SJSA1 (cell line): ENCODE results near the gene EPB41. TPM values are rescaled to one million over a fixed set of nuclear protein-coding genes. Genes with fewer than 3 reads are reported as not detected.
"Not testable (repeated sequence)": the region's sequence is repeated elsewhere in the genome, so short reads cannot be mapped to it uniquely, and the experiment has no call there.

Source experiments
- DNase-seq, 2 experiments: peaks; one replicate each; pipeline ENCODE4 v3.0.0-alpha.2; 2015 to 2020; ENCODE audit warnings: low spot score in 2 of 2, low read depth in 1 of 2
- H3K27ac ChIP-seq: fragments of 250-450 bp; sonication (Bioruptor Pico); 2 replicates; pipeline ENCODE4 v1.5.1; 2020; ENCODE audit warnings: mild to moderate bottlenecking, moderate library complexity
- H3K27me3 ChIP-seq: fragments of 250-450 bp; sonication (Bioruptor Pico); replicated peaks from 2 replicates; pipeline ENCODE4 v1.5.1; 2020; ENCODE audit warnings: mild to moderate bottlenecking, moderate library complexity
- H3K36me3 ChIP-seq: fragments of 250-450 bp; sonication (Bioruptor Pico); 2 replicates; pipeline ENCODE4 v1.5.1; 2020; ENCODE audit warnings: mild to moderate bottlenecking
- H3K4me1 ChIP-seq: fragments of 250-450 bp; sonication (Bioruptor Pico); replicated peaks from 2 replicates; pipeline ENCODE4 v1.6.1; 2021; ENCODE audit warnings: mild to moderate bottlenecking
- H3K4me3 ChIP-seq: fragments of 250-450 bp; sonication (Bioruptor Pico); 2 replicates; pipeline ENCODE4 v1.5.1; 2020; ENCODE audit warnings: mild to moderate bottlenecking
- H3K9me3 ChIP-seq: fragments of 250-450 bp; sonication (Bioruptor Pico); replicated peaks from 2 replicates; pipeline ENCODE4 v1.5.1; 2020; ENCODE audit warnings: mild to moderate bottlenecking
- total RNA-seq: library from RNA; depleted of rRNA; stranded (reverse); fragments of >200 nt; shearing (Covaris generic); gene quantifications from 2 replicates; pipeline ENCODE4 v1.2.3, GENCODE V29; 2014; rRNA removed

The EPB41 gene
- 2.1 and 5.3 TPM in 2 replicates for total RNA-seq

- H3K4me1 ChIP-seq: peaks cover 15% of the 10 kb centered on the region
- no peaks in the 10 kb centered on the region for H3K36me3 ChIP-seq
- H3K4me3 ChIP-seq: peak within 1 kb of the TSS; percentile 58
- no peaks in the 10 kb centered on the region; the same call in 1 of the 2 replicates for H3K27me3 ChIP-seq
- no peaks in the 10 kb centered on the region for H3K9me3 ChIP-seq
- H3K27ac ChIP-seq: no peak within 1 kb of the TSS
- DNase-seq: peak; percentile 91 to 92
Measured at GRCh38 chr1:28914228-28915030, at the start of gene EPB41. Gene EPB41, plus strand, starts transcription at chr1:28914569. Its CDS starts 72,869 bp downstream, at chr1:28987438.

GRCh38 chr1:28864695-28865094 lies 49.7 kb upstream of the EPB41 start:
- no peaks in the 10 kb centered on the region for H3K36me3 ChIP-seq
- peaks cover 5% of the 10 kb centered on the region; the same call in 1 of the 2 replicates for H3K27me3 ChIP-seq
- H3K9me3 ChIP-seq: no peaks in the 10 kb centered on the region
- H3K27ac ChIP-seq: no peak overlapping the region
- DNase-seq: no peak
- no peaks in the 10 kb centered on the region for H3K4me1 ChIP-seq
- H3K4me3 ChIP-seq: no peak overlapping the region

- Histone ChIP-seq H3K27ac (no peak overlapping the region), H3K4me1 (no peaks in the 10 kb centered on the region), H3K36me3 (no peaks in the 10 kb centered on the region), H3K4me3 (no peak overlapping the region), H3K27me3 (peaks cover 5% of the 10 kb centered on the region; the same call in 1 of the 2 replicates), H3K9me3 (no peaks in the 10 kb centered on the region)
- DNase-seq: no peak
Measured at GRCh38 chr1:28865997-28866650, 48.2 kb upstream of the EPB41 start.

- no peak for DNase-seq
- Histone ChIP-seq H3K27me3 (peaks cover 5% of the 10 kb centered on the region; the same call in 1 of the 2 replicates), H3K4me1 (no peaks in the 10 kb centered on the region), H3K4me3 (no peak overlapping the region), H3K27ac (no peak overlapping the region), H3K36me3 (no peaks in the 10 kb centered on the region), H3K9me3 (no peaks in the 10 kb centered on the region)
Measured at GRCh38 chr1:28867850-28868249, 46.5 kb upstream of the EPB41 start.

GRCh38 chr1:28869952-28870351 lies 44.4 kb upstream of the EPB41 start:
- Histone ChIP-seq H3K36me3 (no peaks in the 10 kb centered on the region), H3K27me3 (peaks cover 5% of the 10 kb centered on the region; the same call in 1 of the 2 replicates), H3K4me3 (no peak overlapping the region), H3K9me3 (no peaks in the 10 kb centered on the region), H3K27ac (no peak overlapping the region), H3K4me1 (no peaks in the 10 kb centered on the region)
- DNase-seq: no peak

GRCh38 chr1:28871631-28872401 lies 42.6 kb upstream of the EPB41 start:
- no peaks in the 10 kb centered on the region for H3K36me3 ChIP-seq
- H3K27ac ChIP-seq: no peak overlapping the region
- H3K4me1 ChIP-seq: no peaks in the 10 kb centered on the region
- no peaks in the 10 kb centered on the region for H3K9me3 ChIP-seq
- H3K4me3 ChIP-seq: no peak overlapping the region
- DNase-seq: no peak
- H3K27me3 ChIP-seq: peaks cover 7% of the 10 kb centered on the region; the same call in 1 of the 2 replicates

GRCh38 chr1:28875134-28875533 lies 39.2 kb upstream of the EPB41 start:
- H3K27me3 ChIP-seq, H3K27ac ChIP-seq, H3K4me1 ChIP-seq, DNase-seq, H3K9me3 ChIP-seq, H3K4me3 ChIP-seq, H3K36me3 ChIP-seq: not testable (repeated sequence)

- H3K4me3 ChIP-seq: no peak overlapping the region
- no peaks in the 10 kb centered on the region for H3K36me3 ChIP-seq
- DNase-seq: peak; percentile 53 to 65
- H3K27ac ChIP-seq: no peak overlapping the region
- H3K27me3 ChIP-seq: 0 out of 2 replicates have a peak, but pooled peaks cover 3% of the 10 kb centered on the region
- no peaks in the 10 kb centered on the region for H3K4me1 ChIP-seq
- H3K9me3 ChIP-seq: no peaks in the 10 kb centered on the region
Measured at GRCh38 chr1:28877132-28877781, 37.1 kb upstream of the EPB41 start.

GRCh38 chr1:28878796-28879195 lies 35.6 kb upstream of the EPB41 start:
- no peak for DNase-seq

GRCh38 chr1:28882009-28882628 lies 32.2 kb upstream of the EPB41 start:
- no peaks in the 10 kb centered on the region for H3K36me3 ChIP-seq
- H3K27me3 ChIP-seq: no peaks in the 10 kb centered on the region
- no peak overlapping the region for H3K4me3 ChIP-seq
- peak; percentile 70 to 86 for DNase-seq
- no peaks in the 10 kb centered on the region for H3K9me3 ChIP-seq
- no peak overlapping the region for H3K27ac ChIP-seq
- peaks cover 13% of the 10 kb centered on the region for H3K4me1 ChIP-seq

More at GRCh38 chr1:28878796-28879195, 35.6 kb upstream of the EPB41 start:
- Histone ChIP-seq H3K4me3 (no peak overlapping the region), H3K36me3 (no peaks in the 10 kb centered on the region), H3K4me1 (no peaks in the 10 kb centered on the region), H3K27me3 (0 out of 2 replicates have a peak, but pooled peaks cover 3% of the 10 kb centered on the region), H3K9me3 (no peaks in the 10 kb centered on the region), H3K27ac (no peak overlapping the region)

GRCh38 chr1:28883242-28883616 lies 31.1 kb upstream of the EPB41 start:
- Histone ChIP-seq H3K4me1 (peaks cover 21% of the 10 kb centered on the region), H3K4me3 (no peak overlapping the region), H3K27me3 (peaks cover 3% of the 10 kb centered on the region; the same call in 1 of the 2 replicates), H3K9me3 (no peaks in the 10 kb centered on the region), H3K36me3 (no peaks in the 10 kb centered on the region), H3K27ac (no peak overlapping the region)
- DNase-seq: no peak

GRCh38 chr1:28885472-28885877 lies 28.9 kb upstream of the EPB41 start:
- no peak for DNase-seq
- Histone ChIP-seq H3K4me1 (peaks cover 21% of the 10 kb centered on the region), H3K36me3 (no peaks in the 10 kb centered on the region), H3K4me3 (no peak overlapping the region), H3K27me3 (peaks cover 3% of the 10 kb centered on the region; the same call in 1 of the 2 replicates), H3K9me3 (no peaks in the 10 kb centered on the region), H3K27ac (no peak overlapping the region)
